H9 (cell line): ENCODE data around the gene QPRT. TPM values are rescaled to one million over a fixed set of nuclear protein-coding genes. Genes with fewer than 3 reads are reported as not detected.
A peak's percentile ranks its signal among the peaks of the same experiment; 100 is the strongest.

Source experiments
- DNase-seq: peaks from one replicate; pipeline ENCODE4 v3.0.0-alpha.2; 2017
- H2AFZ ChIP-seq: one replicate; pipeline ENCODE4 v1.6.1; 2013; ENCODE audit warnings: mild to moderate bottlenecking, low read length, control low read depth, moderate library complexity
- H2AK5ac ChIP-seq: 2 replicates; pipeline ENCODE4 v1.6.1; 2013; ENCODE audit warnings: low read length, control low read depth, mixed read lengths; ENCODE audit not compliant: insufficient read length
- H2BK120ac ChIP-seq: one replicate; pipeline ENCODE4 v1.6.1; 2013; ENCODE audit warnings: low read depth, mild to moderate bottlenecking, low read length, control low read depth, inconsistent platforms; ENCODE audit not compliant: poor library complexity, severe bottlenecking
- H2BK12ac ChIP-seq: 2 replicates; pipeline ENCODE4 v1.6.1; 2013; ENCODE audit warnings: low read length, control low read depth, mixed read lengths, low read depth; ENCODE audit not compliant: insufficient read length
- H2BK15ac ChIP-seq: 2 replicates; pipeline ENCODE4 v1.6.1; 2013; ENCODE audit warnings: low read depth, low read length, control low read depth
- H2BK20ac ChIP-seq: one replicate; pipeline ENCODE4 v1.6.1; 2013; ENCODE audit warnings: low read depth, mild to moderate bottlenecking, low read length, control low read depth, inconsistent platforms; ENCODE audit not compliant: poor library complexity, severe bottlenecking
- H2BK5ac ChIP-seq: 2 replicates; pipeline ENCODE4 v1.6.1; 2013; ENCODE audit warnings: low read length, control low read depth, mixed read lengths; ENCODE audit not compliant: insufficient read length
- H3K14ac ChIP-seq: 2 replicates; pipeline ENCODE4 v1.6.1; 2013; ENCODE audit warnings: low read length, control low read depth; ENCODE audit not compliant: insufficient read depth
- H3K18ac ChIP-seq: 2 replicates; pipeline ENCODE4 v1.6.1; 2013; ENCODE audit warnings: low read depth, mild to moderate bottlenecking, mixed read lengths, low read length, control low read depth; ENCODE audit not compliant: insufficient read length
- H3K23ac ChIP-seq: 2 replicates; pipeline ENCODE4 v1.6.1; 2013; ENCODE audit warnings: low read length, control low read depth, mixed read lengths, low read depth; ENCODE audit not compliant: insufficient read length
- H3K23me2 ChIP-seq: 2 replicates; pipeline ENCODE4 v1.6.1; 2013; ENCODE audit warnings: low read depth, mild to moderate bottlenecking, mixed read lengths, low read length, control low read depth; ENCODE audit not compliant: insufficient read length, poor library complexity, severe bottlenecking
- H3K27ac ChIP-seq: 2 replicates; pipeline ENCODE4 v1.5.1; 2013; ENCODE audit warnings: low read length, control low read depth, mixed read lengths, low read depth; ENCODE audit not compliant: insufficient read length
- H3K27me3 ChIP-seq: 2 replicates; pipeline ENCODE4 v1.6.1; 2013; ENCODE audit warnings: low read length, control low read depth, inconsistent platforms; ENCODE audit not compliant: insufficient read depth
- H3K4ac ChIP-seq: 2 replicates; pipeline ENCODE4 v1.6.1; 2013; ENCODE audit warnings: low read depth, mild to moderate bottlenecking, control low read depth, inconsistent platforms, low read length, moderate library complexity
- H3K4me1 ChIP-seq: 2 replicates; pipeline ENCODE4 v1.6.1; 2013; ENCODE audit warnings: low read length, control low read depth, inconsistent platforms; ENCODE audit not compliant: insufficient read depth
- H3K4me2 ChIP-seq: 2 replicates; pipeline ENCODE4 v1.6.1; 2013; ENCODE audit warnings: low read length, control low read depth, mixed read lengths; ENCODE audit not compliant: insufficient read length, insufficient read depth
- H3K56ac ChIP-seq: 2 replicates; pipeline ENCODE4 v1.6.1; 2013; ENCODE audit warnings: low read depth, mild to moderate bottlenecking, mixed read lengths, low read length, control low read depth; ENCODE audit not compliant: insufficient read length
- H3K79me1 ChIP-seq: 2 replicates; pipeline ENCODE4 v1.6.1; 2013; ENCODE audit warnings: low read depth, mild to moderate bottlenecking, moderate library complexity, low read length, control low read depth, inconsistent platforms; ENCODE audit not compliant: insufficient read depth, poor library complexity, severe bottlenecking
- H3K79me2 ChIP-seq: 2 replicates; pipeline ENCODE4 v1.6.1; 2013; ENCODE audit warnings: low read length, control low read depth, inconsistent platforms; ENCODE audit not compliant: insufficient read depth
- H3K9ac ChIP-seq: 2 replicates; pipeline ENCODE4 v1.6.1; 2013; ENCODE audit warnings: low read length, control low read depth, mixed read lengths; ENCODE audit not compliant: insufficient read length; ENCODE audit errors: extremely low read depth
- H3K9me3 ChIP-seq: one replicate; pipeline ENCODE4 v1.6.1; 2013; ENCODE audit warnings: low read depth, low read length, inconsistent platforms; ENCODE audit not compliant: control insufficient read depth
- H3T11ph ChIP-seq: one replicate; pipeline ENCODE4 v1.6.1; 2013; ENCODE audit warnings: mild to moderate bottlenecking, low read length, control low read depth, inconsistent platforms
- H4K20me1 ChIP-seq: one replicate; pipeline ENCODE4 v1.6.1; 2013; ENCODE audit not compliant: control insufficient read depth, insufficient read length, insufficient read depth
- H4K5ac ChIP-seq: 2 replicates; pipeline ENCODE4 v1.6.1; 2013; ENCODE audit warnings: low read depth, mild to moderate bottlenecking, mixed read lengths, low read length, control low read depth; ENCODE audit not compliant: insufficient read length
- H4K8ac ChIP-seq: replicated peaks from 2 replicates; pipeline ENCODE4 v1.6.1; 2013; ENCODE audit warnings: low read length, control low read depth, mixed read lengths, low read depth; ENCODE audit not compliant: insufficient read length
- H4K91ac ChIP-seq: 2 replicates; pipeline ENCODE4 v1.6.1; 2013; ENCODE audit warnings: low read depth, mild to moderate bottlenecking, moderate library complexity, mixed read lengths, low read length, control low read depth; ENCODE audit not compliant: insufficient read length
- H3K27ac Mint-ChIP-seq, 3 experiments: 2 replicates in 2 of 3; 3 replicates in 1 of 3; pipeline ENCODE4 v1.8.0; 2020 to 2021; ENCODE audit warnings: mixed read lengths in 3 of 3, mild to moderate bottlenecking in 1 of 3, moderate library complexity in 1 of 3
- H3K27me3 Mint-ChIP-seq: 2 replicates; pipeline ENCODE4 v1.8.0; 2021; ENCODE audit warnings: low read depth, mild to moderate bottlenecking, moderate library complexity, mixed read lengths
- H3K36me3 Mint-ChIP-seq, 3 experiments: 2 replicates in 2 of 3; 3 replicates in 1 of 3; pipeline ENCODE4 v1.8.0; 2020 to 2021; ENCODE audit warnings: low read depth in 3 of 3, mixed read lengths in 3 of 3; ENCODE audit not compliant: insufficient read depth in 1 of 3
- H3K4me1 Mint-ChIP-seq, 2 experiments: 2 replicates each; pipeline ENCODE4 v1.8.0; 2020; ENCODE audit warnings: mixed read lengths in 2 of 2
- H3K4me3 Mint-ChIP-seq, 2 experiments: 2 replicates in 1 of 2; 3 replicates in 1 of 2; pipeline ENCODE4 v1.8.0; 2020 to 2021; ENCODE audit warnings: mild to moderate bottlenecking in 2 of 2, mixed read lengths in 2 of 2, moderate library complexity in 1 of 2
- H3K9me3 Mint-ChIP-seq, 2 experiments: 2 replicates in 1 of 2; 3 replicates in 1 of 2; pipeline ENCODE4 v1.8.0; 2020; ENCODE audit warnings: mild to moderate bottlenecking in 2 of 2, mixed read lengths in 2 of 2, moderate library complexity in 1 of 2
- WGBS: extraction: QIAGEN DNeasy Blood & Tissue Kit; methylation state at CpG from one replicate; pipeline ENCODE4 v1.1.7; 2013; ENCODE audit warnings: missing lambda C conversion rate, low lambda C conversion rate, mixed read lengths; ENCODE audit not compliant: insufficient read length; ENCODE audit errors: extremely low coverage; 5-methylcytosine and 5-hydroxymethylcytosine counted together
- total RNA-seq: library from RNA; stranded (reverse); gene quantifications from 2 replicates; pipeline ENCODE4 v1.2.1, GENCODE V29; 2021
- TF ChIP-seq, protein P1 (sequence below): fragments of 200-600 bp; sonication (generic); conservative IDR thresholded peaks from 3 replicates; pipeline ENCODE4 v1.8.0; 2021; ENCODE audit warnings: antibody characterized with exemption, mild to moderate bottlenecking

QPRT gene
- total RNA-seq, 1 experiment from 2014 or later: 107 TPM

DNA sequence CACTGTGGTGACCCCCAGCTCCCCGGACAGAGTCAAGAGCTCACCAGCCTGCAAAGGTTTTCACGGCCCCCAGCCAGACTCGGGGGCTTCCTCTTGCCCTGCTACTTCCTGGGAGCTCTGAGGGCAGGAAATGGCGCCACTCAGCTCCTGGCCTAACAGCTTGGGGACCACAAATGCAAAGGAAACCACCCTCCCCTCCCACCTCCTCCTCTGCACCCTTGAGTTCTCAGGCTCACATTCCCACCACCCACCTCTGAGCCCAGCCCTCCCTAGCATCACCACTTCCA, 16.3 kb upstream of the QPRT start:
- no peaks in the 10 kb centered on the region; a peak in 1 of 5 replicates for H3K9me3 Mint-ChIP-seq

More for the DNA sequence above, 16.3 kb upstream of the QPRT start:
- H2BK120ac ChIP-seq: no peak overlapping the region
- peaks cover 8% of the 10 kb centered on the region for H3K23me2 ChIP-seq
- H2AFZ ChIP-seq: no peak overlapping the region
- H2BK12ac ChIP-seq: no peak overlapping the region
- no CpG with 5 or more reads among the region's 4 CpGs for WGBS
- no peaks in the 10 kb centered on the region for H3K79me2 ChIP-seq
- Mint-ChIP-seq H3K36me3 (no peaks in the 10 kb centered on the region; a peak in 1 of 7 replicates), H3K27ac (peak overlapping the region in 1 of 3 experiments; percentile 87; a peak in 1 of 7 replicates), H3K27me3 (peaks cover 9% of the 10 kb centered on the region; the same call in 1 of the 2 replicates), H3K4me3 (no peak overlapping the region), H3K4me1 (peaks cover 30 to 40% of the 10 kb centered on the region in 2 experiments)
- H3K18ac ChIP-seq: no peak overlapping the region
- H3K4me2 ChIP-seq: no peak overlapping the region
- TF ChIP-seq, protein P1, sequence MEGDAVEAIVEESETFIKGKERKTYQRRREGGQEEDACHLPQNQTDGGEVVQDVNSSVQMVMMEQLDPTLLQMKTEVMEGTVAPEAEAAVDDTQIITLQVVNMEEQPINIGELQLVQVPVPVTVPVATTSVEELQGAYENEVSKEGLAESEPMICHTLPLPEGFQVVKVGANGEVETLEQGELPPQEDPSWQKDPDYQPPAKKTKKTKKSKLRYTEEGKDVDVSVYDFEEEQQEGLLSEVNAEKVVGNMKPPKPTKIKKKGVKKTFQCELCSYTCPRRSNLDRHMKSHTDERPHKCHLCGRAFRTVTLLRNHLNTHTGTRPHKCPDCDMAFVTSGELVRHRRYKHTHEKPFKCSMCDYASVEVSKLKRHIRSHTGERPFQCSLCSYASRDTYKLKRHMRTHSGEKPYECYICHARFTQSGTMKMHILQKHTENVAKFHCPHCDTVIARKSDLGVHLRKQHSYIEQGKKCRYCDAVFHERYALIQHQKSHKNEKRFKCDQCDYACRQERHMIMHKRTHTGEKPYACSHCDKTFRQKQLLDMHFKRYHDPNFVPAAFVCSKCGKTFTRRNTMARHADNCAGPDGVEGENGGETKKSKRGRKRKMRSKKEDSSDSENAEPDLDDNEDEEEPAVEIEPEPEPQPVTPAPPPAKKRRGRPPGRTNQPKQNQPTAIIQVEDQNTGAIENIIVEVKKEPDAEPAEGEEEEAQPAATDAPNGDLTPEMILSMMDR: no peak
- H3K27me3 ChIP-seq: no peaks in the 10 kb centered on the region; the same call in 1 of the 2 replicates
- no peak overlapping the region for H3T11ph ChIP-seq
- H2BK5ac ChIP-seq: no peak overlapping the region
- no peak overlapping the region for H3K4ac ChIP-seq
- no peak overlapping the region for H2BK15ac ChIP-seq
- no peak overlapping the region for H3K56ac ChIP-seq
- H4K5ac ChIP-seq: no peak overlapping the region
- no peak overlapping the region for H2AK5ac ChIP-seq
- H3K23ac ChIP-seq: no peak overlapping the region
- H4K91ac ChIP-seq: no peak overlapping the region
- H3K27ac ChIP-seq: no peak overlapping the region
- H3K14ac ChIP-seq: no peak overlapping the region; the same call in 1 of the 2 replicates
- H3K79me1 ChIP-seq: no peaks in the 10 kb centered on the region
- no peak overlapping the region for H2BK20ac ChIP-seq
- H3K9me3 ChIP-seq: no peaks in the 10 kb centered on the region
- no peak for DNase-seq
- no peaks in the 10 kb centered on the region for H4K20me1 ChIP-seq
- H4K8ac ChIP-seq: no peak overlapping the region
- peaks cover 2% of the 10 kb centered on the region; the same call in 1 of the 2 replicates for H3K4me1 ChIP-seq
- H3K9ac ChIP-seq: no peak overlapping the region
